Uterus (tissue), 2 donors: ENCODE results near the gene VCAM1.

ENCODE experiments used
- POLR2A ChIP-seq, 2 donors: fragments of 450-650 bp; IDR thresholded peaks; one replicate each; pipeline ENCODE4 v1.6.1; 2016; ENCODE audit warnings: antibody characterized with exemption in 2 of 2, mild to moderate bottlenecking in 1 of 2, moderate library complexity in 1 of 2
- TF ChIP-seq, protein P1 (sequence below), 4 experiments: fragments of 200-600 bp in 2 of 4; fragments of 450-650 bp in 2 of 4; sonication (generic) in 2 of 4; IDR thresholded peaks; one replicate each; pipeline ENCODE4 v1.5.1; 2016 to 2019; ENCODE audit warnings: antibody characterized with exemption in 4 of 4, mild to moderate bottlenecking in 2 of 4, moderate library complexity in 1 of 4

DNA sequence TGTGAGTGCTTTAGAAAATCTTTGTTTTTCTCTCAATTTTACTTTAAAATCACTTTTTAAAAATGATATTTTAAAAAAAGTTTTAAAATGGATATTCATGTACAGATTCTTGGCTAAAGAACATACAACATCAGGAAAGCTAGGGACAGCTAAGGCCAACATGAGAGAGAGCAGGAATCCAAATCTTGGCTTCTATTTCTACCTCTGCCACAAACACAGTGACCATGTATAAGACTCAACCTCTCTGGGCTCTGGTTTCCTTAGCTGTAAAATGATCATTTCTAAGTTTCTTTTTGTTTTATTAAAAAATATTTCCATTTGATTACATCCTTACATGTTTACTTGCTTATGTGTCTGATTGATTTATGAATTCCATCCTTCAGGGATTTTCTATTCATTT lies 1.2 kb downstream of the VCAM1 start:
- TF ChIP-seq, protein P1, sequence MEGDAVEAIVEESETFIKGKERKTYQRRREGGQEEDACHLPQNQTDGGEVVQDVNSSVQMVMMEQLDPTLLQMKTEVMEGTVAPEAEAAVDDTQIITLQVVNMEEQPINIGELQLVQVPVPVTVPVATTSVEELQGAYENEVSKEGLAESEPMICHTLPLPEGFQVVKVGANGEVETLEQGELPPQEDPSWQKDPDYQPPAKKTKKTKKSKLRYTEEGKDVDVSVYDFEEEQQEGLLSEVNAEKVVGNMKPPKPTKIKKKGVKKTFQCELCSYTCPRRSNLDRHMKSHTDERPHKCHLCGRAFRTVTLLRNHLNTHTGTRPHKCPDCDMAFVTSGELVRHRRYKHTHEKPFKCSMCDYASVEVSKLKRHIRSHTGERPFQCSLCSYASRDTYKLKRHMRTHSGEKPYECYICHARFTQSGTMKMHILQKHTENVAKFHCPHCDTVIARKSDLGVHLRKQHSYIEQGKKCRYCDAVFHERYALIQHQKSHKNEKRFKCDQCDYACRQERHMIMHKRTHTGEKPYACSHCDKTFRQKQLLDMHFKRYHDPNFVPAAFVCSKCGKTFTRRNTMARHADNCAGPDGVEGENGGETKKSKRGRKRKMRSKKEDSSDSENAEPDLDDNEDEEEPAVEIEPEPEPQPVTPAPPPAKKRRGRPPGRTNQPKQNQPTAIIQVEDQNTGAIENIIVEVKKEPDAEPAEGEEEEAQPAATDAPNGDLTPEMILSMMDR (IDR thresholded peaks at IDR 0.05) = no peak
- no peak for TF ChIP-seq POLR2A (IDR thresholded peaks at IDR 0.05)
